Measurements from ENCODE around the gene PTBP2.

The PTBP2 gene

DNA sequence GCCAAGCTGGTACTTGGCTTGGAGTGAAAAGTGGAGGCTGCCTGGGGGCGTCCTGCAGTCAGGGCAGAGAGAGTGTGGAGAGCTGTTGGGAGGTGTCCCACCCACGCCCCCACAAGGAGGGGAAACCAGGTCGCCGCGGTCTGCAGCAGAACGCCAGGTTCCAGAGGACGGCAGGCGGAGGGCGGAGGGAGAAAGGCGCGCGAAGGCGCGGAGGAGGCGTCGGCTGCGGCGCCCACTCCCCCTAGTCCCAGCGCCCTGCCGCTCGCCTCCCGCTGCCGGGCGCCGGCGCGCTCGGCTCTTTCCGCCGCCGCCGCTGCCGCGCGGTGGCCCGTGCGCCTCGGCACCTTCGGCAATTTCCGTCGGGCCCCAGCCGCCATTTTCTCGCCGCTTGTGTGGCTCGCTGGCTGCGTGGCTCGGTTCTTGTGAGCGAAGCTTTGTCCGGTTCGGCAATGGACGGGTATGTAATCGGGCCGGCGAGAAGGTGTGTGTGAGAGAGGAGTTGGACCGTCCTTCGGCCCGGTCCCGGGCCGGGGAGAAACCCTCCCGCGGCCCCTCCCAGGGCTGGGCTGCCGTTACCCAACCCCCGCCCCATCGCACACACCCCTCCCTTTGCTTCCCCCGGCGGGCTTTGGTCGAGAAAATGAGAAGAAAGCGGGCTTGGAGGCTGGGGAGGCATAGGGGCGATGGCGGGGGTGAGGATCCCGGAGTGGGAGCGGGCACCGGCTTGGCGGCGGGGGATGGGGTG, at the start of gene PTBP2:
PTBP2 (plus strand) TSS at position 369 of the 745 bp plus-strand sequence; CDS start at position 450, 81 bp downstream.
- no peak for FAIRE-seq

- FAIRE-seq = no peak
Observed at GRCh38 chr1:96674915-96675314, 46.7 kb upstream of the PTBP2 start.

- no peak for FAIRE-seq
Observed at GRCh38 chr1:96682056-96682455, 39.5 kb upstream of the PTBP2 start.

DNA sequence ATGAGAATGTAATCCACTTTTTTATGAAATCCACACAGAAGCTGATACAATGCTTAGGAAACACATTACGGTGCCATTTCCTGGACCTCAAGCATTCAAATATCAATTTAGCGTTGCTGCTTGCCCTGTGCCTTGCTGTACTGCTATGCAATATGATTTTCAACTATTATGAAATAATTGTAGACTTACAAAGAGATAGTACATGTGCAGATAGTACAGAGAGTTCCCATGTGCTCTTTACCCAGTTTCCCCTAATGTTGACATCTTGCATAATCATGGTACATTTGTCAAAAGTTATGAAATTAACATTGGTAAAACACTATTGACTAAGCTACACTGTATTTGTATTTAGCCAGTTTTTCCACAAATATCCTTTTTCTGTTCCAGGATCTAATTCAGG, 37.7 kb upstream of the PTBP2 start:
- no peak for FAIRE-seq

- FAIRE-seq = no peak
Observed at GRCh38 chr1:96684744-96685143, 36.8 kb upstream of the PTBP2 start.

- no peak for FAIRE-seq
Observed at GRCh38 chr1:96688767-96689166, 32.8 kb upstream of the PTBP2 start.

- FAIRE-seq = no peak
Observed at GRCh38 chr1:96695954-96696353, 25.6 kb upstream of the PTBP2 start.

DNA sequence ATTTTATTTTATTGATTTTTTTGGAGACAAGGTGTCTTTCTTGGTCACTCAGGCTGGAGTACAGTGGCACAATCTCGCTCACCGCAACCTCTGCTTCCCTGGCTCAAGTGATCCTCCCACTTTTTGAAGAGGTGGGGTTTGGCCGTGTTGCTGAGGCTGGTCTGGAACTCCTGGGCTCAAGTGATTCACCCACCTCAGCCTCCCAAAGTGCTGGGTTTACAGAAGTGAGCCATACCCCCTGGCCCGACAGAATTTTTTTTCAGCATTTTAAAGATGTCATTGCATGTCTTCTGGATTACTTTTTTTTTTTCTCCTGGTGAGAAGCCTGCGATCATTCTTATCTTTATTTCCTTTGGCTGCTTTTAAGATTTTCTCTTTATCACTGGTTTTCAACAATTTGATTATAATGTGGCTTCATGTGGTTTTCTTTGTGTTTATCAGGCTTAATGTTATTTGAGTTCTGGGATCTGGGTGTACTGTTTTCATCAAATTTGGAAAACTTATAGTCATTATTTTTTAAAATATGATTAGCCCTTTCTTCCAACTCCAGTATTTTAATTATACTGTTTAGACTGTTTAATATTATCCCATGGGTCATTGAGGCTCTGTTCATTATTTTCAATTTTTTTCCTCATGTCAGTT, 23.1 kb upstream of the PTBP2 start:
- FAIRE-seq = no peak

- no peak for FAIRE-seq
Observed at GRCh38 chr1:96703186-96703585, 18.4 kb upstream of the PTBP2 start.

DNA sequence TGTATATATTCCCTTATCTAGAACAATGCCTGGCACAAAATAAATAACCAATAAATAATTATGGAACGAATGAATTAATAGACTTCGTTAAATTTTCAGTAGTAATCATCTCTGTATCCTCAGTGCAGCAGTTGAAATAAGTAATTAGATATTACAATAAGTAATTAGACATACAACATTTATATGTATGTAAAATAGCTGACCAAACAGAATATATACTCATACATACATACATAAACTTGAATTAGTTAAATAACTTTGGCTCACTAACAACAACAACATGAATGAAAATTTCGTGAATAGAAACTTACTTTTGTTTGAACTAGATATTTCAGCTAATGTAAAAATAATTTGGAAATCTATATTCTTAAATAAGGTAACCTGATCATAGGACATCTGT, 14.6 kb upstream of the PTBP2 start:
- FAIRE-seq = no peak

GRCh38 chr1:96708482-96708881, 13.1 kb upstream of the PTBP2 start:
- no peak for FAIRE-seq

GRCh38 chr1:96710708-96711477, 10.7 kb upstream of the PTBP2 start:
- FAIRE-seq = no peak

DNA sequence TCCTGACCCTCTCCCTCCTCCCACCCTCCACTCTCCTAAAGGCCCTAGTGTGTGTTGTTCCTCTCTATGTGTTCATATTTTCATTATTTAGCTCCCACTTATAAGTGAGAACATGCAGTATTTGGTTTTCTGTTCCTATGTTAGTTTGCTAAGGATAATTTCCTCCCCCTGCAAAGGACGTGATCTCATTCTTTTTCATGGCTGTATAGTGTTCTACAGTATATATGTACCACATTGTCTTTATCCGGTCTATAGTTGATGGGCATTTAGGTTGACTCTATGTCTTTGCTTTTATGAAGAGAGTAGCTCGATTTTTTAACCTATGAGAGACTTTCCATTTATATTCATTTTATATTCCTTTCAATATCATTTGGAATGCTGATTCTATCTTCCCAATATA, 7.9 kb upstream of the PTBP2 start:
- no peak for FAIRE-seq

DNA sequence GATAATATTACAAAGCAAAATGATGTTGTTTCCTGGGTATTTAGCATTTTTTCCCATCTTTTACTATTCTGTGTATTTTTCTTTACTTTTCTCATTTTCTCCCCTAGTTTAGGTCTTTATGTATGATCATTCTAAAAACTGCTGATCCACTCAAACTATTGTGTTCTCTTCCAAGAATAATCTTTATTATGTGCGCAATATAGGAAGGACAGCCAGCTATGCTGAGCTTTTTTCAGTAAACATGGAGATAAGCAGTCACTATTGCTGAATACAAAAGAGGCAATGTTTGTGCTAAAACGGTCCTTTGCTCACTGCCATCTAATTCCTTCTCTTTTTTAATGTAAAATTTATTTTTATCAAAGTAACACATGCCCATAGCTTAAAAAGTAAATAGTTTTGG, 6.7 kb upstream of the PTBP2 start:
- no peak for FAIRE-seq

DNA sequence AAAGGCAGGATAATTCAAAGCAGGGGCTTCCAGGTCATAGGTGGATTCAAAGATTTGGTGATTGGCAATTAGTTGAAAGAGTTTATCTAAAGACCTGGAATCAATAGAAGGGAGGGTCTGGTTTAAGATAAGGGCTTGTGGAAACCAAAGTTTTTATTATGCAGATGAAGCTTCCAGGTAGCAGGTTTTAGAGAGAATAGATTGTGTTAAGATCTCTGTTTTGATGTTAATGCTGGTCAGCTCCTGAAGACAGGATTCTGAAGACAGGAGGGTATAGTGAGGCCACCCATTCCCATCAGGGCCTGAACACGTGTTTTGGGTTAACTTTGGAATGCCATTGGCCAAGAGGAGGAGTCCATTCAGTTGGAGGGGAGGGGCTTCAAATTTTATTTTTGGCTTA, 6.1 kb upstream of the PTBP2 start:
- FAIRE-seq = no peak

DNA sequence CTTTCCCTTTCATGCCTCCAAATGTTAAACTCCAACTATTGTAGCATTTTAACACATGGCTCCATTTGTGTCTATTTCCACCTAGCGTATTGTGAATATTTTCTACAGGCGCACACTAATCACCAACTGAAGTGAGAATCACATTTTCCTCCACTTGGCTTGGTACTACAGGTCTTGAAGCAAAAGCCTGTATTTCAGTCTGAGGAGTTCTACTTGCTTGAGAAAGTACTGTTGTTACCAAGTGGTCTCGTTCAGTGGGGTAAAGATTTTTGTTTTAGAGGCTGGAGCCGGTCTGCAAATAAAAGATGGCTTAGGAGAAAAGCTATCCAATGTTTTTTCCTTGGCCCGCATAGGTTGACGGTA, 550 bp upstream of the PTBP2 start:
- no peak for FAIRE-seq

- peak; percentile 53 for FAIRE-seq
Observed at GRCh38 chr1:96722161-96722922, 758 bp downstream of the PTBP2 start.

DNA sequence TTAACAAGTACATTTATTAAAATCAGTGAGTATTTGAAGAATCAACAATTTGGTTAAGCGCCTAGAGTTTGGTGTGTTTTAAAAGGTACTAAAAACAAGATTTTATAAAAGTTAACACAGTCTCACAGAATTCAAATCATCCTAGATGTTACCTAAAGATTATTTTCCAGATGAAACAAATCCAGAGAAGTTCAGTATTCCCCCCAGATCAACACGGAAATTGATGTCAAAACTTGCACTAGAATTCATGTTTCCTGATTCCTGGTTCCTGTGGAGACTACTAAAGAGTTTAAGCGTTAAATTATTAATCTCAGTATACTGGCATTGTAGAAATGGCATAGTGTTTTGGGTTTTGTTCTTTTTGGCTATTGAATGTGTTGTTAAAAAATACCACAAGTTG, 1.4 kb downstream of the PTBP2 start:
- peak; percentile 73 for FAIRE-seq

DNA sequence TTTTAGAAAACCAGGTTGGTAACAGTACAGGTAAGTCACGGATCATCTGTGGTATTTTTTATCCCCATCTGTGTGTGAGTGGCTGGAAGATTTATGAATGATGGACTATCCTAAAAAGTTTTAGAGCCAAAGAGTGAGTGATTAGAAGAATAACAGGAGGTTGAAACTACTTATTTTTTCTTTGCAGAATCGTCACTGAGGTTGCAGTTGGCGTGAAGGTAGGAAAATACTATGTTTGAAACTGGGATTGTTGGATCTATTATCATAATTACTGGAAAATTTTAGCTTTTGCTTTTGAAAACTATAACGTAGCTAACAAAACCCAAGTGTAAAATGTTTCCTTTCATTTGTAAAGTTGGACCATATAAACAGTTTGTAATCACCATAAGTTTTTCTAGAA, 1.8 kb downstream of the PTBP2 start:
- FAIRE-seq = no peak

- FAIRE-seq = no peak
Observed at GRCh38 chr1:96723936-96724335, 2.4 kb downstream of the PTBP2 start.

GRCh38 chr1:96727860-96728259, 6.3 kb downstream of the PTBP2 start:
- no peak for FAIRE-seq

DNA sequence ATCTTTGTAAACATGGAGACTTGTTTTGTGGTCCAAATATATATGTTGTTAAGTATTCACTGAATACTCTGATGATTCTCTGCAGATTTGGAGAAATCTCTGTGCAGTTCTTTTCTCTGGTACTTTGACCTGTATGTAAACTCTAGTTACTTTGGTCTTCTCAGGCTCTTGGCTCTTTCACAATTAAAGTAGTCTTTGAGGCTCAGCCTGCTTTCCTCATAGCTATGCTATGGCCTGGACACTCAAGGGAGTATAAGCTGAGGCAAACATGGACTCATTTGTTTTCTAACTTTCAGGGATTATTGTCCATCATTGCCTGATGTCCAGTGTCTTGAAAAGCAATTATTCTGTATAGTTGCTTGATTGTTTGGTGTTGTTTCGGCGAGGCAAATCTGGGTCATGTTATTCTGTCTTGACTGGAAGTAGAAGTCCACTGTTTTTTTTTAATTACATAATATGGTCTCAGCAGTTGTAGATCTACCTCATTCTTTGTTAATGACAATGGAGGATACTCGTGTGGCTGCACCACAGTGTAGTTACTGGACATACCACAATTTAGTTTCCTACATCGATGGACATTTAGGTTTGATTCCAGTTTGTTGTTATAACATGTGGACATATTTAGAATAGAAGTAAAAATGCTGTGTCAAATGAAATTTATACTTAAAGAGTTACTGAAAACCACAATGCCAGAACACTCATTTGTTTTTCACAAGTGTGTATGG, 9.2 kb downstream of the PTBP2 start:
- FAIRE-seq = no peak

- no peak for FAIRE-seq
Observed at GRCh38 chr1:96741335-96741734, 19.8 kb downstream of the PTBP2 start.

All from islet of Langerhans (tissue), 1 donor.